ENCODE results near the gene KMT2A.
A peak's percentile ranks its signal among the peaks of the same experiment; 100 is the strongest.
"Not testable (repeated sequence)": the region's sequence is repeated elsewhere in the genome, so short reads cannot be mapped to it uniquely, and the experiment has no call there.

Gene KMT2A

DNA sequence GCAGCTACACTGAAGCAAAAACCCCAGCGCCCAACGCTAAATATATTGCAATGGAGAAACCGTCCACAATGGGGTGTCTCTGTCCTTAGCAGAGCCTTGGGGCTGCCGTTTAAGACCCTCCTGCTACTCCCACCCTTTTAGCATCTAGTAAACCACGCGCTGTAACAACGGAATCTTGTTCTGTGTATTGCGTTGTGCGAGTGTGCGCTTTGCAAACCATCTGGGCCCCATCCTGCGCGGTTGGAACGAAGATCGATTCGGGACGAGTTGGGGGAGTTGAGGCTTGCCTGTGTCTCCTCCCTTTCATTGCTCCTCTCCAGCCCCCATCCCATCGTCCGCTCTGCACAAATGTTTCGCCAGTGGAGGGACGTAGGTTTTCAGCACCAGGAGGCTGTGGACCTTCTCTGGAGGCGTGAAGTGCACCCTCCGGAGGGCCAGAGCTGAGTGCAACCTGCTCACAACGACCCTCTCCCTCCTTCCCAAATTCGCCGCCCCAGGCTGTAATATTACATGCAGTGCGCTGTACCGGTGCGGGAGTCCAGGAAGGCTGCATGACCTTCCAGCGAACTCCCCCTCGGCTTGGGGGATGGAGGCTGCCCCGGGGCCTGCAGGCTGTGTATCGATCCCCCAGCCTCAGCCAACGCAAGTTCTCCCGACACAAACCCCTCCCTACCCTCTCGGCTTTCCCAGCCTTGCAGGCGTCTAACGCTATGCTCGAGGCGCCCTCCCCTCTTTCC is 1.6 kb upstream of the KMT2A start:
- peak in 1 of 2 donors; percentile 15 for DNase-seq (ENCODE audit: low read depth in 2 of 2)

DNA sequence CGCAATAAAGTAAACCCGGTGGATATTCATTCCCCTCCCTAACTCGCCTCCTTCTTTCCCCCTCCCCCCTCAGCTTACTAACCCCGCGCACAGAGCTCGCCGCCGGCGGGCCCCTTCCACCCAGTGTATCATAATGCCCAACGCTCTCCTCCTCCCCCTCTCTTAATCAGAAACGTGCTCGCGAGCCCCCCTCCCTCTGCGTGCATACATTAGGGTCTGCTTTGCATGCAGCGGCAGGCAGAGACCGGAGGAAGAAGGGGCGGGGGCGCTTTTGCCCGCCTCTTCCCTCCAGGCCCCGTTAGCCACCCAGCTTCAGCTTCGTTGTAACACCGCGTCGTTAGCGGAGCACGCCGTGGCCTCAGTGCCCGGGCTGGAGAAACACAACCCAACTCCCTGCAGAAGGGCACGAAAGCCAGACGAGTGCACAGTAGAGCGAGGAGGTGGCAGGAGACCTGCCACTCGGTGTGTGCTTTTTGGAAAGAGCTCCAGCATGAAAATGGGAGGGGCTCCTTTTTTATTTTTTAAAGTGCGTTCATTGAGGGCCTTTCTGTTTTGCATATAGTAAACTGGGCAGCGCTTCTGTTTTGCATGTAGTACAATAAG is 901 bp upstream of the KMT2A start:
- peak; percentile 41 to 49 for DNase-seq (ENCODE audit: low read depth in 2 of 2)

DNA sequence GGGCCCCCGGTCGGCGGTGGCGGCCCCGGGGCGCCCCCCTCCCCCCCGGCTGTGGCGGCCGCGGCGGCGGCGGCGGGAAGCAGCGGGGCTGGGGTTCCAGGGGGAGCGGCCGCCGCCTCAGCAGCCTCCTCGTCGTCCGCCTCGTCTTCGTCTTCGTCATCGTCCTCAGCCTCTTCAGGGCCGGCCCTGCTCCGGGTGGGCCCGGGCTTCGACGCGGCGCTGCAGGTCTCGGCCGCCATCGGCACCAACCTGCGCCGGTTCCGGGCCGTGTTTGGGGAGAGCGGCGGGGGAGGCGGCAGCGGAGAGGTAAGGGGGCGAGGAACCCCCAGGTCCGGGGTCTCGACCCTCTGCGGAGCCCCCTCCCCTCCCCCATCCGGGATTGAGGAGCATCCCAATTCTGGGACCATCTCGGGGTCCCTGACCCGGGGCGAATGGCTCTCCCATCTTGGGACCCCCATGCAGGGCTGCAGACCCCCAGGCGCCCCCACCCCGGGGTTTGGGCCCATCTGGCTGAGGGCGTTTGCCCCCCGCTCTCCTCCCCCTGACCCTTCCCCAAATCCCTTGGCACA is 431 bp downstream of the KMT2A start:
- DNase-seq (ENCODE audit: low read depth in 2 of 2), result peak in 1 of 2 donors; percentile 9

DNA sequence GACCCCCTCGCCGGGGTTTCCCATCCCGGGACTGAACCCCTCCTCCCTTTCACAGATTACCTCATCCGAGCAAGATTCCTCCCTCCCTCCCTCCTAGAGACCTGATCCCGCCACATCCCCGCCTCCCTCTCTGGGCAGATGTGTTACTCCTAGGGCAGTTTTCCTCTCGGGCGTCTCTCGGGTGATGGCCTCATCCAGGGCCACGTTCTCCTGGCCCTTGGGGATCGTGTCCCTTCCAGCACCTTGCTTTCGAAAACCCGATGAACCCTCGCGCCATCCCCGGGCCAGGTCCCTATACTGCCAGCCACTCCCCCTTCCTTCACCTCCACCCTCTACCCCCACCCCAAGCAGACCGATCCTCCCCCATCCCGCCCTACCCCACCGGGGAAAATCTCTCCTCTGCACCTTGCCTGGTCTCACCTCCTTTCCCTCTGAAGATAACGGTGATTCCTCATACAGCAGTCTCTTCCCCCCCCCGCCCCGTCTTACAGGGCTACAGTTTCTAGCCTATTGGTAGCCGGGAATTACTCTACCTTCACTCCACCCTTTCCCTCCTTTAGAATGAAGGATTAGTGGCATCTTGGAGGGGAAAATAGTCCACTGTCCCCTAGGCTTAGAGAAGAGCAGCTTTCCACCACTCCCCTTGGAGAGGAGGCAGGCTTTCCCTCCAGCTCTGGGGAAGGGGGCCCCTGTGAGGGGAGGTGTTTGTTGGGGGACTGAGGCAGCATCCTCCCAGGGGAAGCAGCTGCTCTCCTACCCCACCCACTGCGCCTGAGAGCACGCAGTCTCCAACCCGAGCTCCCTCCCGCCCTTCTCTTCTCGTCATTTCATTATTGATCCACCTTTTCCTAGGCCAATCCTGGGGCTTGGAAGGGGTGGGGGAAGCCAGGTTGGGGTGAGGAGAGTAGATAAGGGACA is 1.2 kb downstream of the KMT2A start:
- peak in 1 of 2 donors; percentile 39 for DNase-seq (ENCODE audit: low read depth in 2 of 2)

DNA sequence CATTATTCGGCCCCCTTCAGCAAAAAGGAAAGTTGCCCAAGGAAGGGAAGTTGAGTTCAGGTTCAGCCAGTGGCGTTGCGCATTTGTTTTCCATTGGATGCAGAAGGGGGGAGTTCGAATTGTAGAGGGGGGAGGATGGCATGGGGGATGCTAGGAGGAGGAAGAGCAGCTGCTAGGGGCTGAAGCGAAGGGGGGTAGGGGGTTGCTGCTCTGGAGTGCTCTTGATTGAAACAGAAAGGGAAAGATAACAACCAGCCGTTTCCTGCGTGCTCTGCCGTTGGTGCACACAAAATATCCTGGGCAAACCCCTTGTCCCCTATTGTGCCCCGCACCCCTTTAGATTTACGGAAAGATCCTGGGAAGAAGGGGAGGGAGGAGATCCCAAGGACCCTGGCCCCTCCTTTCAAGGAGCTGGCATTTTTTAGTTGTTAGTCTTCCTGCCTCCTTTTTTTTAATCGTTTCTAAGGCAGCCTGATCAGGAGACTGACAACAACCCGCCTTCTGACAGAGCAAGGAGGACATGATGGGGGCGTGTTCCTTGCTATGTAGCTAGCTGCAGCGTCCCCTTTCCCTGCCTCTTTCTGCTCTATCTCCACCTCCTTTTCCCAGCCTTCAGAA is 2.1 kb downstream of the KMT2A start:
- no peak for DNase-seq (ENCODE audit: low read depth in 2 of 2)

DNA sequence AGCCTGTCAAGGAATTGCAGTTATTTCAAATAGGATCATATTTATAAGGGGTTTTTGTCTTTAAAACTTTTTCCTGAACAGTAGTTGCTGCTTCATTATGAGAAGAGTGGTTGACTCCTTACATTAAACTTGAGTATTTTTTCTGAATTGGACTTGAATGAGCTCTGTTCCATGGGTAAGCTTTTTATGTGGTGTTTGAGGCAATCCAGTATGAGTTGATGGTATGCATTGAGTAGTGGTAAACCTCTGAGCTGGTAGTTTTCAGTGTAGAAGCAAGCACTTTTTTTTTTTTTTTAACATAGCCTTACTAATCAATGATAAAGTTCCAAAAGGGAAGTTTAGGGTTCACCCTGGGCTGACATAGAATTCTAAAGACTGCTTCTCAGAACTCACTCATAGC is 3.4 kb downstream of the KMT2A start:
- DNase-seq (ENCODE audit: low read depth in 2 of 2), result no peak

DNA sequence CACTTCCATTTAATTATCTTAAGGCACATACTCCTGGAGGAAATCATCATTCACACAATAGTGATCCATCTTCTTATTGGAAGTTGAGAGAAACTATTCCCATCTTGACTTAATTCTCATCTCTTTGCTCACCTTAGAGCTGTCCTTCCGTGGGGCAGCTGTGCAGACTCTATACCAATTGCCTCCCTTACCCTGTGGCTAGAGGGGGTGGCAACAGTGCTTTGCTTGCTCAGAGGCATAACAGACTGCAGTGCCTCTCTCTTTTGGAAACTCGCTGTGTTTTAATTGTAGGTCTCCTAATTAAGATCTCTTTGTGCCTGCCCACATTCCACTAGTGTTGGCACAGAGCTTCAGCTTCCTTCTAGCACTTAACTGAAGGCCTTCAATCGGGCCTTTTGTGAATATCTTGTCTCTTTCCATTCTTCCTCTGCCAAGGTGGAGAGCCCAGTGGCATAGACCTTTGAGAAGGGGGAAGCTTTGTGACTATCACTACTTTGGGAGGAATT is 5.5 kb downstream of the KMT2A start:
- no peak for DNase-seq (ENCODE audit: low read depth in 2 of 2)

DNA sequence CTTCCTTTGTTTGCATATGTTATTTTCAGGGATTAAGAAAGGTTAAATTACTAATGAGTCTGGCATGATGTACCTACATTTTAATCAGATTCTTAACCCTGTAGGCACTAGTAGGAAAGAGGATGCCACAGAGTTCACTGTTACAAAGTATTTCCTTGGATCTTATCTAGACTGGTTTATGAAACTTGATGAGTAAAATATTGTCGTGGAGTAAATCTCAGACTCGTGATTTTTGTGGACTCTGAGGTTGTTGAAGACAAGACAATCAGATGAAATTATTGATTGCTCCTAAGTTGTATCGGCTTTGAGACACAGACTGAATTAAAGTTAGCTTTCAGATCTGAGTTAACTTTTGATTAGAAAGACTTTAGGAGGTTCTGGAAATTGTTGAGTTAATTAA is 6.0 kb downstream of the KMT2A start:
- no peak for DNase-seq (ENCODE audit: low read depth in 2 of 2)

DNA sequence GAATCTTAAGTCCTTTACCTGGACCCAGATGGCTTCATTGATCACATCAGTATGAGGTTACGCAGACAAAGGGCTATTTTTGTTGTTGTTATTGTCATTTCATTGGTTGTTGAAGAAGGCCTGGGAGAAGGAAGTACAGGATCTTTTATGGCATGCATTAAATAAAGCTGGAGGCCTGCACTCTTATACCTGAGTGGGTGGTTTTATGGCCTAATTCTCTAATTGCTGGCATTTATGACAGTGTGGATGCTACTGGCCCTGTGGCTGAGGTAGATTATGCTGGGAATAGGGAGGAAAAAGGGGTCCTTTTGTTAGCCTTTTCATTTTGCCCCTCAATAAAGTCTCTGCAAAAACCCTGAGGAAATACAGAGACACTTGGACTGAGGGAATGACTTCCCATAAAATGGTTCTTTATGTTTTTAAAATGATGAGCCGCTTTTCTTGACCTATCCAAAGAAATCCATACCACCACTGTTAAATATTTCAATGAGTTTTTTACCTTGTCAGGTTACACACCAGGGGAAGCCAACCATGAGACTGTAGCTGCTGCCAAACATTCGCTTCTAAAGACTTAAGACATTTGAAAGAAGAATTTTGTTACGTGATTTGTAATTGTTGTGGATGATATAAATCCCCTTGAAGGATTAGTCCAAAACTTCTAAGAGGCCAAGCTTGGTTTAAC is 6.8 kb downstream of the KMT2A start:
- DNase-seq (ENCODE audit: low read depth in 2 of 2), result no peak

DNA sequence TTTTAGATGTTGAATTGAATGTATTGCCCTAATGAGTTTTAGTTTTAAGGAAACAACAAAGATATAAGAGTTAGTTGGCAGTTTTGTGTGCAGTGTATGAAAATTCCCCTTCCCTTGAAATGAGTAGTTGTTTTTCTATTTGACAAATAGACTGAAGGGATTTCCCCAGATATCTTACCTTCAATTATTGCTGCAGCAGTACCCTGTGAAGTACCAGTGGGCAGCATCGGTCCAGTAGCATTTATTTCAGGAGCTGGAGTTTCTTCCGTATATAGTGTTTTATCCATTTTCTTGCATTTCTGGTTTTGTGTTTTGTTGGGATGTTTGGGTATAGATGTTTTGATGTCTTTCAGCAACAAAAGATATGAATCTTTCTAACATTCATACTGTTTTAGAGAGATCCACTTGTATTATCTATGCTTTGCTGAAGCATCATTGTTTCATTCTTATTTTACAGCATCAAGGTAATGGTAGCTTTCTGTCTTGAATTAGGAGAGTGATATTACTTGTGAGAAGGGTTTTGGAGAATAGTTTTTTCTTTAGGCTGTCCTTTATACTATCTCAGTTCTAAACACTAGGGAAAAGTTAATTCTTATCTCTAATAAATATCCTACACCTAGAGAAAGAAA is 7.4 kb downstream of the KMT2A start:
- DNase-seq (ENCODE audit: low read depth in 2 of 2), result no peak

DNA sequence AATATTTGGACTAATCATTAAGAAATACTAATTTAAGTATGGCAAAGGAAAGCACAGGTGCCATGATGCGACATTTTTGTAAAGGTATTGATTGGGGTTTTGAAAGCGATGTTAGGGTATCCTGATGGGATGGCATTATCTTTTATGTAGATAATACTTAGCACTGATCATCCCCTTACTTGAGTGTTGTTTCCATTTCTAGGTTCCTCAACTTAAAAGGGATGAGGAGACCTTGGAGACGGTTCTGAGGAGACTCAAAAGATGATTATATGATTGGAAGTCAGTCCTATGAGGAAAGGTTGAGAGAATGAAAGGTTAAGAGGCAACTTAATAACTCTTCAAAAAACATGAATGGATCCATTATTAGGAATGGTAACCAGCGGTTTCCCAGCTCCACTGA is 11.1 kb downstream of the KMT2A start:
- DNase-seq (ENCODE audit: low read depth in 2 of 2), result no peak

DNA sequence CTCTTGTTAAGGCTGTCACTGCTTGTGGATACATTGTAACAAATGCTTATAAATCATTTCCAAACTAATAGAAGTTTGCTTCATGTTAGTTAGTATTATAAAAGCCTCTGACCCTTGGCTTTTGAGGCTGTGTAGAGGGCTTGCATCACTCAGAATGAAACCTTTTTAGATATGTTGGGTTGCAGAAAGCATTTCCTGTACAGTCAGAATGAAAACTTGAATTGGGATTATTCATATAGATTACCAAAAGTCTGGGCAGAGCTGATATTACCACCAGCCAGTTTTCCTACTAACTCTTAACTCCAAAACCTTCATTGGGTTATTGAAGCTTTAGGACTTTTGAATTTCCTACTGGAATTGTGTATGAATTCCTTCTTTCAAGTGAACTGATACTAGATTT is 12.0 kb downstream of the KMT2A start:
- no peak for DNase-seq (ENCODE audit: low read depth in 2 of 2)

DNA sequence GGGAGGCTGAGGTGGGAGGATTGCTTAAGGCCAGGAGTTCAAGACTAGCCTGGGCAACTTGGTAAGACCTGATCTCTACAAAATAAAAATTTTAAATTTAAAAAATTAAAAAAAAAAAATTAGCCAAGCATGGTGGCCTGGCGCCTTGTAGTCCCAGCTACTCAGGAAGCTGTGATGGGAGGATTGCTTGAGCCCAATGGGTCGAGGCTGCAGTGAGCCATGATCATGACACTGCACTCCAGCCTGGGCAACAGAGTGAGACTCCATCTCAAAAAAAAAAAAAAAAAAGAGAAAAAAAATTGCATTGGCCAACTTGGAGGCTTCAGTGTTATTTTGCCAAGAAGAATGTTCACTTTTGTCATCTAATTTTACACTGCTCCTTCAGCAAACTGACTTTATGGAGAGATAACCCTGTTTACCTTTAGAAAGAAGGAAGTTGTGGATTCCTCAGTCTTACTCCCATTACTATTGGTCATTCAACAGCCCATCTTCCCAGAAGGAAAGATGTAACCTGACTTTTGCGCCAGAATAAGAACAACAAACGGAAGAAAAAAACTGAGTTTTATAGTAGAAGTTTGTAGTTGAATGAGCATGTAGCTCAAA is 13.1 kb downstream of the KMT2A start:
- no peak for DNase-seq (ENCODE audit: low read depth in 2 of 2)

DNA sequence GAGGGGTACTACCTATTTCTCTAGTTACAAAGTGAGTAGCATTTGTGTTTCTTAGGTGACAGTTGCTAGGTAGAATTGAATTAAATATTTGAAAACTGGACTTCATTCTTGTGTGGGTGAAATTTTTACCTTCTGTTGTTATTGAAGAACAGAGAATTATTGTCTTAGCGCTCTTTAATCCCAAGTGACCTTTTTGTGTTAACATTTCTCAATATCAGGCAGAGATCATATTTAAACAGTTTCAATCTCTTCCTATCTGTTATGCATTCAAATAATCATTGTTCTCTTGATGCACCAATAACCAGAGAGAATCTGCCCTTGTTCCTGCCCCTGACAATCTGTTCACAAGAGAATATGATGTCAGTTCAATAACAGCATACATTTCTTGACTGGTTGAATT is 14.2 kb downstream of the KMT2A start:
- no peak for DNase-seq (ENCODE audit: low read depth in 2 of 2)

DNA sequence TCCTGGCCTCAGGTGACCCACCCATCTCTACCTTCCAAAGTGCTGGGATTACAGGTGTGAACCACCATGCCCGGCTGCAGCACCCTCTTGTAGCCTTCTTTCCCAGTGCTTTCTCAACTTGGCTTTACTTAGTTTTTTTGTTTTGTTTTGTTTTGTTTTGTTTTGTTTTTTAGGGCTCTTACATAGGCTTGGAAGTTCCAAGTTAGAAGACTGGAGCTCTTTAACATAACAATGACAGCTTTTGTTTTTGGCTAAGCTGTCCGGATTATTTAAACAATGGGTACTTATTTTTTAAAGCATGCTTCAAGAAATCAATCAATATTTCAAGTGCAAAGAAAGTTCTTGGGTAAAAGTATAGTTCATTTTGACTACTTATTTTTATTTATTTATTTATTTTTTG is 25.9 kb downstream of the KMT2A start:
- DNase-seq (ENCODE audit: low read depth in 2 of 2), result no peak

DNA sequence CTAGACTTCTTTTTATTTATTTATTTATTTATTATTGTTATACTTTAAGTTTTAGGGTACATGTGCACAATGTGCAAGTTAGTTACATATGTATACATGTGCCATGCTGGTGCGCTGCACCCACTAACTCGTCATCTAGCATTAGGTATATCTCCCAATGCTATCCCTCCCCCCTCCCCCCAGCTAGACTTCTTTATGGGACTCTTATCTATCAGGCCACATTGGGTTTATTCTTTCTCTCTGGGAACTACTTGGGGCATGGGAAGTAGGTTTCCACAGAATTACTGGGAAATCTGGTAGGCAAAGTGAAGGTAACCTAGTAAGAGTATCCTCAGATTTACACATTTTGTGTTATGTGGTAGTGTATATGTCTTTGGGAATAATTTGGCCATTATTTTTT is 32.7 kb downstream of the KMT2A start:
- DNase-seq (ENCODE audit: low read depth in 2 of 2), result not testable (repeated sequence)

DNA sequence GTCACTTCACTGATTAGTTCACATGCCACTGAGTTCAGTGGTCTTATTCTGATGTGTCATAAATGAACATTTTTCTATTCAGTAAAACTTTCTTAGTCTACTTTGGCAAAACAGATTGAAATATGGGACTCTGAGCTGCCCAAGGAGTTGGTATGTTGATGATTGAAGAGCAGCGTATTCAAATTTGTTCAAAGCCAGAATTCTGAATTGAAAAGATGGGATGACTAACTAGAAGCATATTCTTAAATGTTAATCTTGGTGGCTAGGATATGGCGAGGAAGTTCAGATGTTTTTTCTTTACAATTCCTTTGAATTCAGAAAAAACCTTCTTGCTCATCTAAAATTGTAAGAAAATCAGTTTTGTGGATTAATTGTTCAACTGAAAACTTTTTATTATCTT is 34.7 kb downstream of the KMT2A start:
- no peak for DNase-seq (ENCODE audit: low read depth in 2 of 2)

DNA sequence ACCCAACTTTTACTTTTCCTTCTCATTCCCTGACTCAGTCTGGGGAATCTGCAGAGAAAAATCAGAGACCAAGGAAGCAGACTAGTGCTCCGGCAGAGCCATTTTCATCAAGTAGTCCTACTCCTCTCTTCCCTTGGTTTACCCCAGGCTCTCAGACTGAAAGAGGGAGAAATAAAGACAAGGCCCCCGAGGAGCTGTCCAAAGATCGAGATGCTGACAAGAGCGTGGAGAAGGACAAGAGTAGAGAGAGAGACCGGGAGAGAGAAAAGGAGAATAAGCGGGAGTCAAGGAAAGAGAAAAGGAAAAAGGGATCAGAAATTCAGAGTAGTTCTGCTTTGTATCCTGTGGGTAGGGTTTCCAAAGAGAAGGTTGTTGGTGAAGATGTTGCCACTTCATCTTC is 37.2 kb downstream of the KMT2A start:
- no peak for DNase-seq (ENCODE audit: low read depth in 2 of 2)

DNA sequence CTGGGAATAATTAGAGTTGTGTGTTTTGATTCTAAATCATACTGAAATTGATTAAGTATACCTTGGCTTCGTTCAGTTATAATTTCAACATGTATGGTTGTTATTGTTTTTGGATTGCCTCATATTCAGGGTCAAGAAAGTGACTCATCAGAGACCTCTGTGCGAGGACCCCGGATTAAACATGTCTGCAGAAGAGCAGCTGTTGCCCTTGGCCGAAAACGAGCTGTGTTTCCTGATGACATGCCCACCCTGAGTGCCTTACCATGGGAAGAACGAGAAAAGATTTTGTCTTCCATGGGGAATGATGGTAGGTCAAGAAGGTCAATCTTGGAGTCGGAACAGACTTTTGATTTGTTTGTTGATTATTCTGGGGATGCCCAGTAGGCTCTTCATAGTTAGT is 40.4 kb downstream of the KMT2A start:
- no peak for DNase-seq (ENCODE audit: low read depth in 2 of 2)

DNA sequence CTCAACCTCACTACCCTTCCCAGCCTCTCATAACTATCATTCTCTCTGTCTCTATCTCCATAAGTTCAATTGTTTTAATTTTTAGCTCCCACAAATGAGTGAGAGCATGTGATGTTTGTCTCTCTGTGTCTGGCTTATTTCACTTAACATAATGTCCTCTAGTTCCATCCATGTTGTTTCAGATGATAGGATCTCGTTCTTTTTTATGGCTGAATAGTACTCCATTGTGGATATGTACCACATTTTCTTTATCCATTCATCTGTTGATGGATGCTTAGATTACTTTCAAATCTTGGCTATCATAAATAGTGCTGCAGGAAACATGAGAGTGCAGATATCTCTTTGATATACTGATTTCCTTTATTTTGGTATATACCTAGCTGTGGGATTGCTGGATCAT is 44.9 kb downstream of the KMT2A start:
- not testable (repeated sequence) for DNase-seq (ENCODE audit: low read depth in 2 of 2)

All from activated CD4-positive, alpha-beta T cell treated with anti-CD3 and anti-CD28 coated beads for 24 hours (primary cell).